ENCODE results near the gene TRDMT1. TPM values are rescaled to one million over a fixed set of nuclear protein-coding genes. Genes with fewer than 3 reads are reported as not detected.

TRDMT1 gene
- polyA plus RNA-seq, 3 donors: 3.1 to 6.6 (median 5.0) TPM

DNA sequence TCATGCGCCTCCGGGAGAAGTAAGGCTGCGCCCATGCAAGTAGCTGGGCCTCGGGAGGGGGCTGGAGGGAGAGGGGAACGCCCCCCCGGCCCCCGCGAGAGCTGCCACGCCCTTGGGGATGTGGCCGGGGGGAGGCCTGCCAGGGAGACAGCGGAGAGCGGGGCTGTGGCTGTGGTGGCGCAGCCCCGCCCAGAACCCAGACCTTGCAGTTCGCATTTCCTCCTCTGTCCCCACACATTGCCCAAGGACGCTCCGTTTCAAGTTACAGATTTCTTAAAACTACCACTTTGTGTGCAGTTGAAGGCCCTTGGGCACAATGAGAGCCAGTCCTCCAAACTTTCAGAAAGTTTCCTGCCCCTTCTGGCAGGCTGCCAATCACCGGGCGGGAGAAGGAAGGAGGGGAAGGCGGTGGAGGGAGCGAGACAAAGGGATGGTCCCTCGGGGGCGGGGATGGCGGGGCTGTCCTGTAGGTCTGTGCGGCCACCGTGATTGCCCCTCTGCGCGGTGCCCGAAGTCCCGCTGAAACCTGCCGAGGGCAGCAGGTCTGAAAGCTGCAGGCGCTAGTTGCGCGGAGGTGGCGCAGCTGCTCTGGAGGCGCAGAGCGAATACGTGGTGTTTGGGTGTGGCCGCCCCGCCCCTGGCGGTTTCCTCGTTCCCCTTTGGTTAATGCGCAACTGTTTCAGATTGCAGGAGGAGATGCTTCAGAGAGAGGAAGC lies 28.7 kb upstream of the TRDMT1 start:
- intact Hi-C loops (cut with micrococcal nuclease): loop anchor here (2.0 to 10.0 kb wide), 5 partner anchors 15 to 325 kb away; no protein-coding TSS in a partner anchor
- under 1% methylated on average over 39 of the region's 43 CpGs for WGBS (ENCODE audit: insufficient coverage)
- DNase-seq: peak; percentile 83 to 92 (median 90)
- H3K27ac Mint-ChIP-seq: peak overlapping the region; percentile 99 to 100 (median 99)
- H3K4me2 ChIP-seq (replicated peaks; ENCODE audit: extremely low read depth, low read length, poor library complexity, severe bottlenecking): peak overlapping the region; percentile 88
- no peaks in the 10 kb centered on the region for H3K27me3 ChIP-seq (ENCODE audit: control insufficient read depth in 2 of 2, insufficient read depth in 2 of 2, low read length in 2 of 2)
- peak overlapping the region; percentile 100 for H3K9ac ChIP-seq (ENCODE audit: insufficient read depth, low read length, poor library complexity, severe bottlenecking)
- H3K4me1 Mint-ChIP-seq: peaks cover 55% of the 10 kb centered on the region
- no peak overlapping the region for H2AFZ ChIP-seq (ENCODE audit: insufficient read depth, low read depth, low read length, poor library complexity, severe bottlenecking)
- peaks cover 0 to 15% (median 2%) of the 10 kb centered on the region in 7 donors for H3K9me3 Mint-ChIP-seq
- H3K4me3 ChIP-seq (replicated peaks in 1 of 3; ENCODE audit: low read depth in 2 of 3, low read length in 3 of 3): peak overlapping the region; percentile 77 to 100 (median 97)
- H3K9me3 ChIP-seq (replicated peaks in 1 of 2; ENCODE audit: control insufficient read depth in 1 of 2, insufficient read depth in 1 of 2, low read length in 2 of 2): no peaks in the 10 kb centered on the region
- peaks cover 44 to 67% of the 10 kb centered on the region in 2 donors for H3K4me1 ChIP-seq (ENCODE audit: control insufficient read depth in 1 of 2, insufficient read depth in 2 of 2, low read length in 2 of 2)
- H4K20me1 ChIP-seq (ENCODE audit: insufficient read depth, low read length): peaks cover 61% of the 10 kb centered on the region
- peaks cover 44% of the 10 kb centered on the region in 2 donors for H3K36me3 ChIP-seq (replicated peaks in 1 of 2; ENCODE audit: control insufficient read depth in 1 of 2, insufficient read depth in 2 of 2, low read length in 2 of 2)
- peaks cover 51 to 62% of the 10 kb centered on the region in 2 donors for H3K36me3 Mint-ChIP-seq
- H3K79me2 ChIP-seq (ENCODE audit: insufficient read depth, low read length): peaks cover 80% of the 10 kb centered on the region
- TF ChIP-seq, protein P1, sequence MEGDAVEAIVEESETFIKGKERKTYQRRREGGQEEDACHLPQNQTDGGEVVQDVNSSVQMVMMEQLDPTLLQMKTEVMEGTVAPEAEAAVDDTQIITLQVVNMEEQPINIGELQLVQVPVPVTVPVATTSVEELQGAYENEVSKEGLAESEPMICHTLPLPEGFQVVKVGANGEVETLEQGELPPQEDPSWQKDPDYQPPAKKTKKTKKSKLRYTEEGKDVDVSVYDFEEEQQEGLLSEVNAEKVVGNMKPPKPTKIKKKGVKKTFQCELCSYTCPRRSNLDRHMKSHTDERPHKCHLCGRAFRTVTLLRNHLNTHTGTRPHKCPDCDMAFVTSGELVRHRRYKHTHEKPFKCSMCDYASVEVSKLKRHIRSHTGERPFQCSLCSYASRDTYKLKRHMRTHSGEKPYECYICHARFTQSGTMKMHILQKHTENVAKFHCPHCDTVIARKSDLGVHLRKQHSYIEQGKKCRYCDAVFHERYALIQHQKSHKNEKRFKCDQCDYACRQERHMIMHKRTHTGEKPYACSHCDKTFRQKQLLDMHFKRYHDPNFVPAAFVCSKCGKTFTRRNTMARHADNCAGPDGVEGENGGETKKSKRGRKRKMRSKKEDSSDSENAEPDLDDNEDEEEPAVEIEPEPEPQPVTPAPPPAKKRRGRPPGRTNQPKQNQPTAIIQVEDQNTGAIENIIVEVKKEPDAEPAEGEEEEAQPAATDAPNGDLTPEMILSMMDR (IDR thresholded peaks at IDR 0.05): no peak
- peak overlapping the region; percentile 98 to 100 for H3K27ac ChIP-seq (ENCODE audit: low read depth in 1 of 2, low read length in 2 of 2)
- H3K4me3 Mint-ChIP-seq: peak overlapping the region; percentile 96 to 99
- peaks cover 0 to 19% (median 2%) of the 10 kb centered on the region in 3 donors for H3K27me3 Mint-ChIP-seq (ENCODE audit: low read depth in 3 of 3)

DNA sequence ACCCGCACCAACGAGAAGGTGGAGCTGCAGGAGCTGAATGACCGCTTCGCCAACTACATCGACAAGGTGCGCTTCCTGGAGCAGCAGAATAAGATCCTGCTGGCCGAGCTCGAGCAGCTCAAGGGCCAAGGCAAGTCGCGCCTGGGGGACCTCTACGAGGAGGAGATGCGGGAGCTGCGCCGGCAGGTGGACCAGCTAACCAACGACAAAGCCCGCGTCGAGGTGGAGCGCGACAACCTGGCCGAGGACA lies 28.2 kb upstream of the TRDMT1 start:
- Histone ChIP-seq H3K4me2 (replicated peaks; ENCODE audit: extremely low read depth, low read length, poor library complexity, severe bottlenecking) (peak overlapping the region; percentile 88), H3K4me3 (replicated peaks in 1 of 3; ENCODE audit: low read depth in 2 of 3, low read length in 3 of 3) (peak overlapping the region; percentile 77 to 100 (median 97)), H3K36me3 (replicated peaks in 1 of 2; ENCODE audit: control insufficient read depth in 1 of 2, insufficient read depth in 2 of 2, low read length in 2 of 2) (peaks cover 39% of the 10 kb centered on the region in 2 donors), H3K9ac (ENCODE audit: insufficient read depth, low read length, poor library complexity, severe bottlenecking) (peak overlapping the region; percentile 100), H3K9me3 (replicated peaks in 1 of 2; ENCODE audit: control insufficient read depth in 1 of 2, insufficient read depth in 1 of 2, low read length in 2 of 2) (no peaks in the 10 kb centered on the region), H3K79me2 (ENCODE audit: insufficient read depth, low read length) (peaks cover 84% of the 10 kb centered on the region), H2AFZ (ENCODE audit: insufficient read depth, low read depth, low read length, poor library complexity, severe bottlenecking) (no peak overlapping the region), H3K27ac (ENCODE audit: low read depth in 1 of 2, low read length in 2 of 2) (peak overlapping the region; percentile 98 to 100), H3K27me3 (ENCODE audit: control insufficient read depth in 2 of 2, insufficient read depth in 2 of 2, low read length in 2 of 2) (no peaks in the 10 kb centered on the region), H4K20me1 (ENCODE audit: insufficient read depth, low read length) (peaks cover 56% of the 10 kb centered on the region), H3K4me1 (ENCODE audit: control insufficient read depth in 1 of 2, insufficient read depth in 2 of 2, low read length in 2 of 2) (peaks cover 45 to 65% of the 10 kb centered on the region in 2 donors)
- TF ChIP-seq, protein P1 (IDR thresholded peaks at IDR 0.05): no peak
- H3K9me3 Mint-ChIP-seq: peaks cover 0 to 15% (median 2%) of the 10 kb centered on the region in 7 donors
- H3K4me3 Mint-ChIP-seq: peak overlapping the region; percentile 96 to 99
- H3K27me3 Mint-ChIP-seq (ENCODE audit: low read depth in 3 of 3): peaks cover 0 to 19% (median 5%) of the 10 kb centered on the region in 3 donors
- H3K4me1 Mint-ChIP-seq: peaks cover 54% of the 10 kb centered on the region
- no peak for DNase-seq
- WGBS (ENCODE audit: insufficient coverage): 1% methylated on average over 21 of the region's 21 CpGs
- peak overlapping the region; percentile 99 to 100 (median 99) for H3K27ac Mint-ChIP-seq
- peaks cover 51 to 62% of the 10 kb centered on the region in 2 donors for H3K36me3 Mint-ChIP-seq
- intact Hi-C loops (cut with micrococcal nuclease): loop anchor here (2.0 to 5.0 kb wide), 4 partner anchors 15 to 207 kb away; no protein-coding TSS in a partner anchor
